ENCODE data around the gene CYP26C1.

DNA sequence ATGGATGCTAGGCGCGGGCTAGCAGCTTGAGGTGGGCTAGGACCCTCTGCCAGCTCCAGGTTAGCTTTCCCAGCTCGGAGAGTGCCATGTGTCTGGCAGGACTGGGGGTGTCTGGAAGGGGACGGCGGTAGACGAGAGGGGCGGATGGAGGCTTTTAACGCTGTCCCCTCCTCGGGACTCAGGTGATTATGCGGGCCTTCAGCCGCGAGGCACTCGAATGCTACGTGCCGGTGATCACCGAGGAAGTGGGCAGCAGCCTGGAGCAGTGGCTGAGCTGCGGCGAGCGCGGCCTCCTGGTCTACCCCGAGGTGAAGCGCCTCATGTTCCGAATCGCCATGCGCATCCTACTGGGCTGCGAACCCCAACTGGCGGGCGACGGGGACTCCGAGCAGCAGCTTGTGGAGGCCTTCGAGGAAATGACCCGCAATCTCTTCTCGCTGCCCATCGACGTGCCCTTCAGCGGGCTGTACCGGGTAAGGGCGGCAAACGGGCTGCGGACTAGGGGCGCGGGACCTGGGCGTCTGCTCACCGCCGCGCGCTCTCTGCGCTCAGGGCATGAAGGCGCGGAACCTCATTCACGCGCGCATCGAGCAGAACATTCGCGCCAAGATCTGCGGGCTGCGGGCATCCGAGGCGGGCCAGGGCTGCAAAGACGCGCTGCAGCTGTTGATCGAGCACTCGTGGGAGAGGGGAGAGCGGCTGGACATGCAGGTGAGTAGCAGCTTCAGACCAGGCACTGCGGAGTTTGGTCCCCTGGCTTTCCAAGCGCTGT, 14.2 kb downstream of the CYP26C1 start:
- TF ChIP-seq, protein P1, sequence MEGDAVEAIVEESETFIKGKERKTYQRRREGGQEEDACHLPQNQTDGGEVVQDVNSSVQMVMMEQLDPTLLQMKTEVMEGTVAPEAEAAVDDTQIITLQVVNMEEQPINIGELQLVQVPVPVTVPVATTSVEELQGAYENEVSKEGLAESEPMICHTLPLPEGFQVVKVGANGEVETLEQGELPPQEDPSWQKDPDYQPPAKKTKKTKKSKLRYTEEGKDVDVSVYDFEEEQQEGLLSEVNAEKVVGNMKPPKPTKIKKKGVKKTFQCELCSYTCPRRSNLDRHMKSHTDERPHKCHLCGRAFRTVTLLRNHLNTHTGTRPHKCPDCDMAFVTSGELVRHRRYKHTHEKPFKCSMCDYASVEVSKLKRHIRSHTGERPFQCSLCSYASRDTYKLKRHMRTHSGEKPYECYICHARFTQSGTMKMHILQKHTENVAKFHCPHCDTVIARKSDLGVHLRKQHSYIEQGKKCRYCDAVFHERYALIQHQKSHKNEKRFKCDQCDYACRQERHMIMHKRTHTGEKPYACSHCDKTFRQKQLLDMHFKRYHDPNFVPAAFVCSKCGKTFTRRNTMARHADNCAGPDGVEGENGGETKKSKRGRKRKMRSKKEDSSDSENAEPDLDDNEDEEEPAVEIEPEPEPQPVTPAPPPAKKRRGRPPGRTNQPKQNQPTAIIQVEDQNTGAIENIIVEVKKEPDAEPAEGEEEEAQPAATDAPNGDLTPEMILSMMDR (IDR thresholded peaks at IDR 0.05): no peak
- no peak for TF ChIP-seq POLR2A (IDR thresholded peaks at IDR 0.05)
